GM23338 (cell line): ENCODE measurements around the gene TWF2. TPM values are rescaled to one million over a fixed set of nuclear protein-coding genes. Genes with fewer than 3 reads are reported as not detected.
"Not testable (repeated sequence)": the region's sequence is repeated elsewhere in the genome, so short reads cannot be mapped to it uniquely, and the experiment has no call there.

Experiments
- ATAC-seq: fragments of 200-7000 bp; cut with Tn5 transposase; 3 replicates; pipeline ENCODE4 v1.9.1; 2020
- DNase-seq: peaks from one replicate; pipeline ENCODE4 v3.0.0-alpha.2; 2015; ENCODE audit warnings: low spot score
- H2AFZ ChIP-seq: fragments of 200-600 bp; sonication (generic); 2 replicates; pipeline ENCODE4 v1.8.0; 2016; ENCODE audit warnings: antibody characterized with exemption, mild to moderate bottlenecking, moderate library complexity
- H3F3A ChIP-seq: fragments of 200-600 bp; sonication (generic); replicated peaks from 2 replicates; pipeline ENCODE4 v1.8.0; 2017; ENCODE audit warnings: antibody characterized with exemption, mixed run types, low read depth
- H3K27ac ChIP-seq: fragments of 200-600 bp; sonication (generic); 2 replicates; pipeline ENCODE4 v1.6.1; 2016; ENCODE audit warnings: low read depth
- H3K27me3 ChIP-seq: fragments of 200-600 bp; sonication (generic); 2 replicates; pipeline ENCODE4 v1.8.0; 2016; ENCODE audit warnings: mild to moderate bottlenecking, mixed run types, moderate library complexity; ENCODE audit not compliant: insufficient read depth
- H3K36me3 ChIP-seq: fragments of 200-600 bp; sonication (generic); 2 replicates; pipeline ENCODE4 v1.8.0; 2016; ENCODE audit warnings: mild to moderate bottlenecking; ENCODE audit not compliant: insufficient read depth
- H3K4me1 ChIP-seq: fragments of 200-600 bp; sonication (generic); 2 replicates; pipeline ENCODE4 v1.8.0; 2016; ENCODE audit warnings: mild to moderate bottlenecking, moderate library complexity; ENCODE audit not compliant: insufficient read depth
- H3K4me2 ChIP-seq: fragments of 200-600 bp; sonication (generic); 2 replicates; pipeline ENCODE4 v1.7.1; 2017; ENCODE audit warnings: mixed run types
- H3K4me3 ChIP-seq: fragments of 200-600 bp; sonication (generic); 2 replicates; pipeline ENCODE4 v1.6.1; 2016; ENCODE audit warnings: mixed run types
- H3K79me2 ChIP-seq: fragments of 200-600 bp; sonication (generic); replicated peaks from 2 replicates; pipeline ENCODE4 v1.8.0; 2017; ENCODE audit warnings: mild to moderate bottlenecking; ENCODE audit not compliant: insufficient read depth
- H3K9me2 ChIP-seq: fragments of 200-600 bp; sonication (generic); 2 replicates; pipeline ENCODE4 v1.8.0; 2017; ENCODE audit not compliant: insufficient read depth
- H4K20me1 ChIP-seq: fragments of 200-600 bp; sonication (generic); replicated peaks from 2 replicates; pipeline ENCODE4 v1.8.0; 2017; ENCODE audit warnings: mild to moderate bottlenecking; ENCODE audit not compliant: insufficient read depth
- H3K27ac Mint-ChIP-seq: 2 replicates; pipeline ENCODE4 v1.8.0; 2020; ENCODE audit warnings: inconsistent platforms, mild to moderate bottlenecking, moderate library complexity, mixed read lengths
- H3K27me3 Mint-ChIP-seq: 3 replicates; pipeline ENCODE4 v1.8.0; 2022; ENCODE audit warnings: low read depth, mild to moderate bottlenecking, moderate library complexity, mixed read lengths, inconsistent platforms; ENCODE audit not compliant: insufficient read depth, poor library complexity
- H3K36me3 Mint-ChIP-seq: 3 replicates; pipeline ENCODE4 v1.8.0; 2021; ENCODE audit warnings: low read depth, mild to moderate bottlenecking, inconsistent platforms, moderate library complexity, mixed read lengths
- H3K4me1 Mint-ChIP-seq: 3 replicates; pipeline ENCODE4 v1.8.0; 2020; ENCODE audit warnings: mild to moderate bottlenecking, inconsistent platforms, mixed read lengths
- H3K4me3 Mint-ChIP-seq: 3 replicates; pipeline ENCODE4 v1.8.0; 2021; ENCODE audit warnings: moderate library complexity, mild to moderate bottlenecking, inconsistent platforms, mixed read lengths
- H3K9me3 Mint-ChIP-seq: 3 replicates; pipeline ENCODE4 v1.8.0; 2020; ENCODE audit warnings: moderate library complexity, mild to moderate bottlenecking, inconsistent platforms, mixed read lengths
- CREB1 ChIP-seq: fragments of 250-450 bp; sonication (Bioruptor Pico); IDR thresholded peaks from 2 replicates; pipeline ENCODE4 v1.5.0; 2020; ENCODE audit warnings: low read depth, mild to moderate bottlenecking, moderate library complexity
- EZH2 ChIP-seq: fragments of 200-600 bp; sonication (generic); IDR thresholded peaks from one replicate; pipeline ENCODE4 v1.8.0; 2017; ENCODE audit warnings: antibody characterized with exemption, mild to moderate bottlenecking, low read depth; ENCODE audit not compliant: unreplicated experiment
- EZH2phosphoT487 ChIP-seq: fragments of 200-600 bp; sonication (generic); IDR thresholded peaks from one replicate; pipeline ENCODE4 v1.8.1; 2018; ENCODE audit warnings: antibody characterized with exemption; ENCODE audit not compliant: unreplicated experiment
- NANOG ChIP-seq: IDR thresholded peaks from 2 replicates; pipeline ENCODE4 v1.6.1; 2016; ENCODE audit warnings: antibody characterized with exemption, borderline replicate concordance
- POLR2AphosphoS5 ChIP-seq: IDR thresholded peaks from 2 replicates; pipeline ENCODE4 v1.6.1; 2016; ENCODE audit warnings: antibody characterized with exemption, low read depth
- ZNF331 ChIP-seq: fragments of 250-450 bp; sonication (Bioruptor Pico); IDR thresholded peaks from 2 replicates; pipeline ENCODE4 v1.5.0; 2020; ENCODE audit warnings: low read depth, mild to moderate bottlenecking, moderate library complexity
- polyA plus RNA-seq: library from polyadenylated mRNA; unstranded; fragments of >200 nt; fragmentation: Nextera tagmentation; extraction: Ambion mirVana; gene quantifications from 2 replicates; pipeline ENCODE4 v1.2.1, GENCODE V29; 2016
- total RNA-seq: library from RNA; depleted of rRNA; stranded (reverse); fragments of >200 nt; shearing (Covaris generic); gene quantifications from 2 replicates; pipeline ENCODE4 v1.2.3, GENCODE V29; 2014
- TF ChIP-seq, protein P1 (sequence below): IDR thresholded peaks from one replicate; pipeline ENCODE4 v1.6.1; 2018; ENCODE audit warnings: antibody characterized with exemption; ENCODE audit not compliant: unreplicated experiment
- TF ChIP-seq, protein P2 (sequence below): IDR thresholded peaks from 2 replicates; pipeline ENCODE4 v1.6.1; 2016; ENCODE audit warnings: antibody characterized with exemption
- TF ChIP-seq, protein P3 (sequence below), 2 experiments: fragments of 200-600 bp in 1 of 2; sonication (generic) in 1 of 2; conservative IDR thresholded peaks; 2 replicates each; pipeline versions ENCODE4 v1.5.1 to v1.6.1; 2016 to 2017; ENCODE audit warnings: antibody characterized with exemption in 2 of 2, low read depth in 2 of 2, mild to moderate bottlenecking in 2 of 2, moderate library complexity in 1 of 2

Gene TWF2
- total and polyA plus RNA-seq, 2 experiments from 2014 or later = 38.9 to 120 TPM

DNA sequence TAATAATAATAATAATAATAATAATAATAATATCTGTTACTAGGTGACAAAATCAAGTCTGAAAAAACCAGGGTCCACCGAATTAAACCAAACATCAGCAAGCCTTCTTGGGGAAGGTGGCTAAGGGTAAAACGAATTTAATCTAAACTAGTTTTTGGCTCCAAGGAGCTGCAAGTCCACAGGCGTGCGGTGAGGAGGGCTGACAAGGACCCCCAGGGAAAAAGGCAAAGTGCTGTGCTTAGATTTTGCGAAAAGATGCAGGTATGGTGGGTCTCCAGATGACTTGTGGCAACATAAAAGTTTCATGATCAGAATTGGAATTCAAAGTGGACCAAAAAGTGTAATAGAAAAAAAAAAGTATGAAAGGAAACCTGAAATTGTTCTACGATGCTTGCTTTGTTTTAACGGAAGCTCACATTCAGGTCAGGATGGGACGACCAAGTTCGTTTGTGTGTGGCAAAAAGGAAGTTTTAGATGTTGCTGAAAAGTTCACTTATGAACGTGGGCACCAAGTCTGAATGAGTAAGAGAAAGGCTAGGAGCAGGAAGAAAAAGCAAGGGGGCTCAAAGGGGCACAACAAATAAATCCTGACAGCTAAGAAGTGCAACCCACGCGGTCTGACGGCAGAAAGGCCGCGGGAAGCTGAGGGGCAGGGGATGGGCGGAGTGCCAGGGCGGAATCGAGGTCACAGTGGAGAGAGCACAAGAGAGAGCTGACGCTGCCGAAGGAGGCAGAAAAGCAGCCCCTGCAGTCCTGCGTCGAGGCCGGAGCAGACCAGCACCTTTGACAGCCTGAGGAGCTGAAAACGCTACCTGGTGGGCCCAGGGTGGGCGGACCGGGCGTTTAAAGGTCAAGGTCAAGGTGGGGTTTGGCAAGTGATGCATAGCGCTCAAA, 38.4 kb upstream of the TWF2 start:
- Mint-ChIP-seq H3K27me3 (peaks cover 13% of the 10 kb centered on the region), H3K4me3 (peak overlapping the region; percentile 91), H3K27ac (peak overlapping the region; percentile 100), H3K36me3 (peaks cover 32% of the 10 kb centered on the region), H3K9me3 (no peaks in the 10 kb centered on the region; the same call in 2 of the 3 replicates), H3K4me1 (peaks cover 16% of the 10 kb centered on the region)
- H3K4me1 ChIP-seq = peaks cover 21% of the 10 kb centered on the region
- H2AFZ ChIP-seq = no peak overlapping the region
- H3K36me3 ChIP-seq = no peaks in the 10 kb centered on the region
- peak; percentile 40 for ATAC-seq
- H4K20me1 ChIP-seq = peaks cover 54% of the 10 kb centered on the region
- H3K27me3 ChIP-seq = no peaks in the 10 kb centered on the region
- peak overlapping the region; percentile 83 for H3K4me2 ChIP-seq
- TF ChIP-seq EZH2phosphoT487 (no peak), POLR2AphosphoS5 (peak; percentile 18; the same call in 1 of the 2 replicates), CREB1 (CRISPR knock-in tag) (no peak)
- TF ChIP-seq, protein P1, sequence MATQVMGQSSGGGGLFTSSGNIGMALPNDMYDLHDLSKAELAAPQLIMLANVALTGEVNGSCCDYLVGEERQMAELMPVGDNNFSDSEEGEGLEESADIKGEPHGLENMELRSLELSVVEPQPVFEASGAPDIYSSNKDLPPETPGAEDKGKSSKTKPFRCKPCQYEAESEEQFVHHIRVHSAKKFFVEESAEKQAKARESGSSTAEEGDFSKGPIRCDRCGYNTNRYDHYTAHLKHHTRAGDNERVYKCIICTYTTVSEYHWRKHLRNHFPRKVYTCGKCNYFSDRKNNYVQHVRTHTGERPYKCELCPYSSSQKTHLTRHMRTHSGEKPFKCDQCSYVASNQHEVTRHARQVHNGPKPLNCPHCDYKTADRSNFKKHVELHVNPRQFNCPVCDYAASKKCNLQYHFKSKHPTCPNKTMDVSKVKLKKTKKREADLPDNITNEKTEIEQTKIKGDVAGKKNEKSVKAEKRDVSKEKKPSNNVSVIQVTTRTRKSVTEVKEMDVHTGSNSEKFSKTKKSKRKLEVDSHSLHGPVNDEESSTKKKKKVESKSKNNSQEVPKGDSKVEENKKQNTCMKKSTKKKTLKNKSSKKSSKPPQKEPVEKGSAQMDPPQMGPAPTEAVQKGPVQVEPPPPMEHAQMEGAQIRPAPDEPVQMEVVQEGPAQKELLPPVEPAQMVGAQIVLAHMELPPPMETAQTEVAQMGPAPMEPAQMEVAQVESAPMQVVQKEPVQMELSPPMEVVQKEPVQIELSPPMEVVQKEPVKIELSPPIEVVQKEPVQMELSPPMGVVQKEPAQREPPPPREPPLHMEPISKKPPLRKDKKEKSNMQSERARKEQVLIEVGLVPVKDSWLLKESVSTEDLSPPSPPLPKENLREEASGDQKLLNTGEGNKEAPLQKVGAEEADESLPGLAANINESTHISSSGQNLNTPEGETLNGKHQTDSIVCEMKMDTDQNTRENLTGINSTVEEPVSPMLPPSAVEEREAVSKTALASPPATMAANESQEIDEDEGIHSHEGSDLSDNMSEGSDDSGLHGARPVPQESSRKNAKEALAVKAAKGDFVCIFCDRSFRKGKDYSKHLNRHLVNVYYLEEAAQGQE = no peak
- H3K9me2 ChIP-seq = no peaks in the 10 kb centered on the region
- peak; percentile 53 for DNase-seq
- peaks cover 58% of the 10 kb centered on the region for H3K79me2 ChIP-seq
- peaks cover 11% of the 10 kb centered on the region; the same call in 1 of the 2 replicates for H3F3A ChIP-seq
- H3K4me3 ChIP-seq = peak overlapping the region; percentile 72
- peak overlapping the region; percentile 95 for H3K27ac ChIP-seq

DNA sequence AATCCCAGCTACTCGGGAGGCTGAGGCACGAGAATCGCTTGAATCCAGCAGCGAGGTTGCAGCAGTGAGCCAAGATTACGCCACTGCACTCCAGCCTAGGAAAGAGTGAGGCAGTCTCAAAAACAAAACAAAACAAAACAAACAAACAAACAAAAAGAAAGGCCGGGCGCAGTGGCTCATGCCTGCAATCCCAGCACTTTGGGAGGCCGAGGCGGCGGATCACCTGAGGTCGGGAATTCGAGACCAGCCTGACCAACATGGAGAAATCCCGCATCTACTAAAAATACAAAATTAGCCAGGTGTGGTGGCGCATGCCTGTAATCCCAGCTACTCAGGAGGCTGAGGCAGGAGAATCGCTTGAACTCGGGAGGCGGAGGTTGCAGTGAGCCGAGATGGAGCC, 35.8 kb upstream of the TWF2 start:
- ATAC-seq, DNase-seq, H3K9me3 Mint-ChIP-seq, H2AFZ ChIP-seq, H3K27me3 ChIP-seq, H3K9me2 ChIP-seq, H3K4me3 ChIP-seq, H3K36me3 ChIP-seq, H3K4me3 Mint-ChIP-seq, H3K27ac Mint-ChIP-seq: not testable (repeated sequence)
- Mint-ChIP-seq H3K36me3 (peaks cover 52% of the 10 kb centered on the region), H3K4me1 (peaks cover 16% of the 10 kb centered on the region), H3K27me3 (peaks cover 11% of the 10 kb centered on the region)
- H4K20me1 ChIP-seq = peaks cover 78% of the 10 kb centered on the region
- H3F3A ChIP-seq = peaks cover 11% of the 10 kb centered on the region; the same call in 1 of the 2 replicates
- 0 out of 2 replicates have a peak overlapping the region, but pooled peaks have one; percentile 20 for H3K27ac ChIP-seq
- peak overlapping the region; percentile 16; the same call in 1 of the 2 replicates for H3K4me2 ChIP-seq
- peaks cover 21% of the 10 kb centered on the region for H3K4me1 ChIP-seq
- peaks cover 83% of the 10 kb centered on the region for H3K79me2 ChIP-seq

DNA sequence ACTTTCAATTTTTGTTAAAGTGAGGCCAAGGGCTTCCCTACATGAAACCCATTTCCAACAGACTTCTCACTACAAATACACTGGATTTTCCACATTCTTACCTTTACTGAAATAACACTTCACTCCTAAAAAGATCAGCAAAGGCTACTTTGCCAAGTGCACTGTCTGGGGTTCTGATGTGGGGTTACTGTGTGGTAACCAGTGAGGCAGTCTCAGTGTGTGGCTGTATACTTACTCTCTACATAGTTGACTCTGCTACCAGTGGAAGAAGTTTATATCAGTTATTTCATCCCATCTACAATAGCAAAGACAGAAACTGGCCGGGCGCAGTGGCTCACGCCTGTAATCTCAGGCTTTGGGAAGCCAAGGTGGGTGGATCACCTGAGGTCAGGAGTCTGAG, 33.9 kb upstream of the TWF2 start:
- Histone ChIP-seq H4K20me1 (peaks cover 91% of the 10 kb centered on the region), H2AFZ (no peak overlapping the region), H3K27me3 (no peaks in the 10 kb centered on the region), H3K27ac (no peak overlapping the region), H3F3A (peaks cover 11% of the 10 kb centered on the region; the same call in 1 of the 2 replicates), H3K4me2 (no peak overlapping the region), H3K4me3 (no peak overlapping the region), H3K4me1 (peaks cover 14% of the 10 kb centered on the region), H3K36me3 (peaks cover 26% of the 10 kb centered on the region), H3K9me2 (no peaks in the 10 kb centered on the region), H3K79me2 (peaks cover 99% of the 10 kb centered on the region)
- Mint-ChIP-seq H3K27ac (no peak overlapping the region), H3K9me3 (no peaks in the 10 kb centered on the region), H3K36me3 (peaks cover 66% of the 10 kb centered on the region), H3K4me3 (no peak overlapping the region), H3K27me3 (peaks cover 5% of the 10 kb centered on the region), H3K4me1 (peaks cover 13% of the 10 kb centered on the region)
- no peak for DNase-seq
- ATAC-seq = no peak
- TF ChIP-seq CREB1 (CRISPR knock-in tag) (no peak), NANOG (no peak), ZNF331 (CRISPR knock-in tag) (no peak), EZH2 (no peak), POLR2AphosphoS5 (no peak)
- TF ChIP-seq, protein P2, sequence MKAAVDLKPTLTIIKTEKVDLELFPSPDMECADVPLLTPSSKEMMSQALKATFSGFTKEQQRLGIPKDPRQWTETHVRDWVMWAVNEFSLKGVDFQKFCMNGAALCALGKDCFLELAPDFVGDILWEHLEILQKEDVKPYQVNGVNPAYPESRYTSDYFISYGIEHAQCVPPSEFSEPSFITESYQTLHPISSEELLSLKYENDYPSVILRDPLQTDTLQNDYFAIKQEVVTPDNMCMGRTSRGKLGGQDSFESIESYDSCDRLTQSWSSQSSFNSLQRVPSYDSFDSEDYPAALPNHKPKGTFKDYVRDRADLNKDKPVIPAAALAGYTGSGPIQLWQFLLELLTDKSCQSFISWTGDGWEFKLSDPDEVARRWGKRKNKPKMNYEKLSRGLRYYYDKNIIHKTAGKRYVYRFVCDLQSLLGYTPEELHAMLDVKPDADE = no peak
- TF ChIP-seq, protein P3, sequence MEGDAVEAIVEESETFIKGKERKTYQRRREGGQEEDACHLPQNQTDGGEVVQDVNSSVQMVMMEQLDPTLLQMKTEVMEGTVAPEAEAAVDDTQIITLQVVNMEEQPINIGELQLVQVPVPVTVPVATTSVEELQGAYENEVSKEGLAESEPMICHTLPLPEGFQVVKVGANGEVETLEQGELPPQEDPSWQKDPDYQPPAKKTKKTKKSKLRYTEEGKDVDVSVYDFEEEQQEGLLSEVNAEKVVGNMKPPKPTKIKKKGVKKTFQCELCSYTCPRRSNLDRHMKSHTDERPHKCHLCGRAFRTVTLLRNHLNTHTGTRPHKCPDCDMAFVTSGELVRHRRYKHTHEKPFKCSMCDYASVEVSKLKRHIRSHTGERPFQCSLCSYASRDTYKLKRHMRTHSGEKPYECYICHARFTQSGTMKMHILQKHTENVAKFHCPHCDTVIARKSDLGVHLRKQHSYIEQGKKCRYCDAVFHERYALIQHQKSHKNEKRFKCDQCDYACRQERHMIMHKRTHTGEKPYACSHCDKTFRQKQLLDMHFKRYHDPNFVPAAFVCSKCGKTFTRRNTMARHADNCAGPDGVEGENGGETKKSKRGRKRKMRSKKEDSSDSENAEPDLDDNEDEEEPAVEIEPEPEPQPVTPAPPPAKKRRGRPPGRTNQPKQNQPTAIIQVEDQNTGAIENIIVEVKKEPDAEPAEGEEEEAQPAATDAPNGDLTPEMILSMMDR (conservative IDR thresholded peaks at IDR 0.05; ENCODE audit: low read depth in 2 of 2) = no peak
